PC-9 (cell line): ENCODE data around the gene ZNF214. TPM values are rescaled to one million over a fixed set of nuclear protein-coding genes. Genes with fewer than 3 reads are reported as not detected.

ENCODE experiments used
- BruUV-seq: library from RNA; stranded (reverse); fragments of 400-500 nt; replicated peaks from 2 replicates; lab custom pipeline; 2021; lab: Mats Ljungman, UMichigan
- CTCF ChIA-PET: fragments of 300-600 bp; sonication (Branson Sonifier 250); formaldehyde crosslinking; loops from one replicate; lab custom pipeline; 2022; ENCODE audit warnings: antibody characterized with exemption; lab: Charles Lee
- POLR2A ChIA-PET: fragments of 300-600 bp; sonication (Branson Sonifier 250); formaldehyde crosslinking; loops from one replicate; lab custom pipeline; 2022; ENCODE audit warnings: antibody characterized with exemption; ENCODE audit not compliant: unreplicated experiment; lab: Charles Lee
- DNase-seq, 2 experiments: peaks; one replicate each; pipeline versions ENCODE4 v3.0.0 to v3.0.0-alpha.2; 2015 to 2022; ENCODE audit warnings: mixed read lengths in 1 of 2
- H2AFZ ChIP-seq: fragments of 200-600 bp; sonication (generic); 2 replicates; pipeline ENCODE4 v1.8.1; 2017; ENCODE audit warnings: antibody characterized with exemption
- H3F3A ChIP-seq: fragments of 200-600 bp; sonication (generic); 2 replicates; pipeline ENCODE4 v1.8.1; 2017; ENCODE audit warnings: antibody characterized with exemption, mild to moderate bottlenecking, low read depth; ENCODE audit not compliant: insufficient read depth
- H3K27ac ChIP-seq: fragments of 200-600 bp; sonication (generic); 2 replicates; pipeline ENCODE4 v1.6.1; 2016; ENCODE audit warnings: mixed run types
- H3K27me3 ChIP-seq: fragments of 200-600 bp; sonication (generic); 2 replicates; pipeline ENCODE4 v1.6.1; 2016; ENCODE audit warnings: low read depth, mixed run types; ENCODE audit not compliant: insufficient read depth
- H3K36me3 ChIP-seq: fragments of 200-600 bp; sonication (generic); 2 replicates; pipeline ENCODE4 v1.6.1; 2016; ENCODE audit warnings: low read depth, mixed run types
- H3K4me1 ChIP-seq: fragments of 200-600 bp; sonication (generic); replicated peaks from 2 replicates; pipeline ENCODE4 v1.6.1; 2016; ENCODE audit warnings: mixed run types; ENCODE audit not compliant: insufficient read depth
- H3K4me2 ChIP-seq: fragments of 200-600 bp; sonication (generic); 2 replicates; pipeline ENCODE4 v1.6.1; 2017; ENCODE audit warnings: mixed run types
- H3K4me3 ChIP-seq: fragments of 200-600 bp; sonication (generic); 2 replicates; pipeline ENCODE4 v1.6.1; 2016; ENCODE audit warnings: mixed run types
- H3K79me2 ChIP-seq: fragments of 200-600 bp; sonication (generic); 2 replicates; pipeline ENCODE4 v1.6.1; 2017; ENCODE audit warnings: low read depth, mixed run types
- H3K9me2 ChIP-seq: fragments of 200-600 bp; sonication (generic); 2 replicates; pipeline ENCODE4 v1.8.1; 2017; ENCODE audit warnings: mild to moderate bottlenecking; ENCODE audit not compliant: insufficient read depth
- H3K9me3 ChIP-seq: fragments of 200-600 bp; sonication (generic); 2 replicates; pipeline ENCODE4 v1.8.1; 2016; ENCODE audit warnings: low read depth; ENCODE audit not compliant: insufficient read depth
- H4K20me1 ChIP-seq: fragments of 200-600 bp; sonication (generic); 2 replicates; pipeline ENCODE4 v1.8.1; 2017; ENCODE audit not compliant: insufficient read depth
- CTCF ChIP-seq: fragments of 200-600 bp; sonication (generic); conservative IDR thresholded peaks from 2 replicates; pipeline ENCODE4 v1.6.1; 2017; ENCODE audit warnings: mixed run types, antibody characterized with exemption, mild to moderate bottlenecking, moderate library complexity
- EZH2 ChIP-seq: fragments of 200-600 bp; sonication (generic); IDR thresholded peaks from 2 replicates; pipeline ENCODE4 v1.8.0; 2017; ENCODE audit warnings: antibody characterized with exemption, low read depth
- intact Hi-C: fragments of 100-400 bp; cut with micrococcal nuclease; formaldehyde crosslinking; loops from one replicate; pipeline ENCODE4 v1.10.0; 2022; ENCODE audit not compliant: unreplicated experiment
- total RNA-seq: library from RNA; stranded (reverse); gene quantifications from 2 replicates; pipeline ENCODE4 v1.2.3, GENCODE V29; 2021

ZNF214 gene
- total RNA-seq, 1 experiment from 2014 or later: 0.55 TPM

GRCh38 chr11:7046474-7047175, 26.5 kb upstream of the ZNF214 start:
- Histone ChIP-seq H3K4me1 (no peaks in the 10 kb centered on the region), H3K36me3 (no peaks in the 10 kb centered on the region), H2AFZ (no peak overlapping the region), H3K4me3 (no peak overlapping the region), H3K9me2 (no peaks in the 10 kb centered on the region), H3K4me2 (no peak overlapping the region), H3K79me2 (no peaks in the 10 kb centered on the region), H3K9me3 (no peaks in the 10 kb centered on the region), H3K27ac (no peak overlapping the region), H3K27me3 (no peaks in the 10 kb centered on the region), H3F3A (no peaks in the 10 kb centered on the region), H4K20me1 (no peaks in the 10 kb centered on the region)
- BruUV-seq: no TSS peak
- TF ChIP-seq CTCF: no peak
- TF ChIP-seq EZH2: no peak
- intact Hi-C loops: no loop called here
- ChIA-PET POLR2A (no interaction called here), CTCF (no interaction called here)
- no peak for DNase-seq

- H3K4me3 ChIP-seq: no peak overlapping the region
- H3K9me2 ChIP-seq: no peaks in the 10 kb centered on the region
- no peaks in the 10 kb centered on the region for H3K36me3 ChIP-seq
- H4K20me1 ChIP-seq: no peaks in the 10 kb centered on the region
- no peaks in the 10 kb centered on the region for H3K4me1 ChIP-seq
- H3K79me2 ChIP-seq: no peaks in the 10 kb centered on the region
- BruUV-seq: no TSS peak
- H3K27ac ChIP-seq: no peak overlapping the region
- TF ChIP-seq CTCF (no peak), EZH2 (no peak)
- ChIA-PET POLR2A (no interaction called here), CTCF (no interaction called here)
- H3K4me2 ChIP-seq: no peak overlapping the region
- no peaks in the 10 kb centered on the region for H3F3A ChIP-seq
- no peaks in the 10 kb centered on the region for H3K9me3 ChIP-seq
- DNase-seq: no peak
- no peak overlapping the region for H2AFZ ChIP-seq
- intact Hi-C loops: no loop called here
- no peaks in the 10 kb centered on the region for H3K27me3 ChIP-seq
Observed at GRCh38 chr11:7034019-7034418, 13.9 kb upstream of the ZNF214 start.

- H3K4me2 ChIP-seq: no peak overlapping the region
- no peak for TF ChIP-seq EZH2
- no peak for TF ChIP-seq CTCF
- H3K27ac ChIP-seq: no peak overlapping the region
- no peaks in the 10 kb centered on the region for H3K27me3 ChIP-seq
- intact Hi-C loops: no loop called here
- no peaks in the 10 kb centered on the region for H3K9me2 ChIP-seq
- no peaks in the 10 kb centered on the region for H3K4me1 ChIP-seq
- no peak overlapping the region for H3K4me3 ChIP-seq
- no peaks in the 10 kb centered on the region for H3K79me2 ChIP-seq
- H3K9me3 ChIP-seq: no peaks in the 10 kb centered on the region
- no peaks in the 10 kb centered on the region for H3K36me3 ChIP-seq
- no peak overlapping the region for H2AFZ ChIP-seq
- POLR2A ChIA-PET: no interaction called here
- CTCF ChIA-PET: no interaction called here
- DNase-seq: no peak
- BruUV-seq: no TSS peak
- H3F3A ChIP-seq: no peaks in the 10 kb centered on the region
- H4K20me1 ChIP-seq: no peaks in the 10 kb centered on the region
Observed at GRCh38 chr11:7032692-7033091, 12.5 kb upstream of the ZNF214 start.
